GM19043 (cell line): ENCODE results near the gene CCDC47.

Experiments used
- ATAC-seq: cut with Tn5 transposase; IDR thresholded peaks from one replicate; pipeline ENCODE4 v1.9.1; 2021; ENCODE audit warnings: low read depth; ENCODE audit not compliant: unreplicated experiment

Gene CCDC47

GRCh38 chr17:63699638-63700527, 73.5 kb downstream of the CCDC47 start, which contains the start of gene LIMD2:
Gene LIMD2 (minus strand): TSS chr17:63700125. CDS start chr17:63699298, 827 bp downstream.
- ATAC-seq: no peak

GRCh38 chr17:63698886-63699637, 74.3 kb downstream of the CCDC47 start:
- ATAC-seq: no peak

GRCh38 chr17:63698381-63698885, 75.0 kb downstream of the CCDC47 start:
- no peak for ATAC-seq

GRCh38 chr17:63697341-63698286, 75.8 kb downstream of the CCDC47 start:
- peak; percentile 28 for ATAC-seq

GRCh38 chr17:63696381-63696961, 76.9 kb downstream of the CCDC47 start:
- ATAC-seq: no peak

- no peak for ATAC-seq
These were observed 77.5 kb downstream of the CCDC47 start for GRCh38 chr17:63695889-63696288.
